HCT116 (cell line): ENCODE measurements around the gene NRIP2.

Source experiments
- CEBPB ChIP-seq: IDR thresholded peaks from 2 replicates; pipeline ENCODE4 v1.6.1; 2012; ENCODE audit warnings: low read depth
- CTCF ChIP-seq, 3 experiments: fragments of 200-600 bp in 1 of 3; sonication (generic) in 1 of 3; IDR thresholded peaks in 2 of 3; conservative IDR thresholded peaks in 1 of 3; 2 replicates each; pipeline ENCODE4 v1.5.1; 2012 to 2017; ENCODE audit warnings: low read depth in 2 of 3, low read length in 2 of 3, antibody characterized with exemption in 1 of 3, borderline replicate concordance in 1 of 3, control low read depth in 1 of 3, mild to moderate bottlenecking in 1 of 3, mixed read lengths in 1 of 3, mixed run types in 1 of 3, moderate library complexity in 1 of 3; ENCODE audit not compliant: insufficient read depth in 1 of 3
- EZH2 ChIP-seq: fragments of 200-600 bp; sonication (generic); IDR thresholded peaks from 2 replicates; pipeline ENCODE4 v1.6.1; 2017; ENCODE audit warnings: antibody characterized with exemption, mixed run types
- EZH2phosphoT487 ChIP-seq: fragments of 200-600 bp; IDR thresholded peaks from 2 replicates; pipeline ENCODE4 v1.6.1; 2018; ENCODE audit warnings: antibody characterized with exemption, borderline replicate concordance
- JUND ChIP-seq: IDR thresholded peaks from 2 replicates; pipeline ENCODE4 v1.6.1; 2012
- MAX ChIP-seq: IDR thresholded peaks from 2 replicates; pipeline ENCODE4 v1.6.1; 2012
- POLR2A ChIP-seq: IDR thresholded peaks from 2 replicates; pipeline ENCODE4 v1.7.0; 2011; ENCODE audit warnings: borderline replicate concordance; ENCODE audit not compliant: insufficient read depth, insufficient read length; ENCODE audit errors: extremely low read depth
- POLR2AphosphoS5 ChIP-seq: IDR thresholded peaks from 2 replicates; pipeline ENCODE4 v1.6.1; 2011; ENCODE audit warnings: mild to moderate bottlenecking, low read depth, low read length, moderate library complexity
- REST ChIP-seq: IDR thresholded peaks from 2 replicates; pipeline ENCODE4 v1.6.1; 2012; ENCODE audit warnings: low read depth
- SIN3A ChIP-seq: IDR thresholded peaks from 2 replicates; pipeline ENCODE4 v1.6.1; 2012; ENCODE audit warnings: low read depth
- TCF7L2 ChIP-seq: IDR thresholded peaks from 2 replicates; pipeline ENCODE4 v1.7.0; 2011; ENCODE audit warnings: borderline replicate concordance, inconsistent platforms; ENCODE audit not compliant: insufficient read depth, insufficient read length; ENCODE audit errors: extremely low read depth
- YY1 ChIP-seq: IDR thresholded peaks from 2 replicates; pipeline ENCODE4 v1.6.1; 2011; ENCODE audit warnings: low read length, low read depth, moderate library complexity, mild to moderate bottlenecking; ENCODE audit not compliant: insufficient replicate concordance; ENCODE audit errors: extremely low read depth
- ZFX ChIP-seq: fragments of 450-650 bp; IDR thresholded peaks from 2 replicates; pipeline ENCODE4 v1.6.1; 2017
- ZNF274 ChIP-seq: fragments of 200-500 bp; sonication (Bioruptor generic); IDR thresholded peaks from 2 replicates; pipeline ENCODE4 v1.6.1; 2014; ENCODE audit warnings: mild to moderate bottlenecking, low read depth, low read length, inconsistent platforms

GRCh38 chr12:2844786-2845185 is 10.0 kb upstream of the NRIP2 start:
- TF ChIP-seq POLR2A (no peak), ZFX (no peak), POLR2AphosphoS5 (no peak), JUND (no peak), CTCF (IDR thresholded peaks at IDR 0.05 in 2 of 3, conservative IDR thresholded peaks at IDR 0.05 in 1 of 3; ENCODE audit: borderline replicate concordance in 1 of 3, insufficient read depth in 1 of 3, low read depth in 2 of 3, low read length in 2 of 3) (no peak), SIN3A (no peak), ZNF274 (no peak), TCF7L2 (no peak), REST (no peak), MAX (no peak), EZH2 (no peak), EZH2phosphoT487 (no peak), YY1 (no peak), CEBPB (no peak)
